Urinary bladder (tissue), 4 donors: ENCODE results near the gene TOGARAM2. TPM values are rescaled to one million over a fixed set of nuclear protein-coding genes. Genes with fewer than 3 reads are reported as not detected.
A peak's percentile ranks its signal among the peaks of the same experiment; 100 is the strongest.

ENCODE experiments used
- DNase-seq: peaks from one replicate; pipeline ENCODE4 v3.0.0-alpha.2; 2015; ENCODE audit errors: extremely low spot score
- H3K27ac ChIP-seq: one replicate; pipeline ENCODE4 v1.5.1; 2013; ENCODE audit warnings: low read depth, mild to moderate bottlenecking, moderate library complexity
- H3K36me3 ChIP-seq: one replicate; pipeline ENCODE4 v1.6.1; 2013; ENCODE audit warnings: mild to moderate bottlenecking, moderate library complexity; ENCODE audit not compliant: insufficient read depth
- H3K4me1 ChIP-seq: one replicate; pipeline ENCODE4 v1.6.1; 2013; ENCODE audit warnings: mild to moderate bottlenecking, moderate library complexity; ENCODE audit not compliant: insufficient read depth
- H3K4me3 ChIP-seq: one replicate; pipeline ENCODE4 v1.5.1; 2013; ENCODE audit warnings: low read depth, low read length
- WGBS: extraction: QIAGEN DNeasy Blood & Tissue Kit; methylation state at CpG from one replicate; pipeline ENCODE4 v1.1.7; 2013; 5-methylcytosine and 5-hydroxymethylcytosine counted together
- polyA plus RNA-seq: library from polyadenylated mRNA; stranded (reverse); fragments of 200-250 nt; gene quantifications from one replicate; pipeline ENCODE4 v1.2.3, GENCODE V29; 2013
- total RNA-seq: library from RNA; depleted of rRNA; stranded (reverse); fragments of >200 nt; gene quantifications from one replicate; pipeline ENCODE4 v1.2.3, GENCODE V29; 2014
- donor health status: healthy with polysubstance abuse.
- donor health status: healthy.

Gene TOGARAM2
- 0.48 TPM for total RNA-seq
- polyA plus RNA-seq: 1.6 TPM

DNA sequence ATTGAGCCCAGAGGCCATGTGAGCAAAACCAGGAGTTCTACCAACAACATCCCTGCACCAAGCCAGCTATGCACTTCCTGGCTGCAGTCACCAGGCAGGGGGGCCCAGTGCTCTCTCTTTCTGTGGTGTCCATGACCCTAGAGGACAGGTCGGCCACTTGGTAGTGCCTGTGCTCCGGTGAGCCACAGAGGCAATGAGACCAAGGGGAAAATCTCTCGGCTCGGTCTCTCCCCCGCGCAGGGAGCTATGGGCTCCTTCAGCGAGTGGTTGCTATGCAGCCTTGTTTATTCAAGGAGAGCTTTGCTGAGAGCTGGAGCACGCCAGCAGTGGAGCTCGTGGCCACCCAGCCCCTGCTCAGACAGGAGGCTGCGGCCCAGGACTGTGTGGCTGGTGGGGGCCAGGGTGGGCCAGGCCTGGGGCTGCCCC is at the start of gene TOGARAM2:
TSS of gene TOGARAM2 (plus strand) at position 283 of the 426 bp plus-strand sequence. CDS start 13,537 bp downstream, outside the sequence.
- 13% methylated on average over 10 of the region's 10 CpGs for WGBS
- Histone ChIP-seq H3K36me3 (no peaks in the 10 kb centered on the region), H3K4me1 (no peaks in the 10 kb centered on the region), H3K27ac (no peak within 1 kb of the TSS), H3K4me3 (no peak within 1 kb of the TSS)
- peak; percentile 37 for DNase-seq

DNA sequence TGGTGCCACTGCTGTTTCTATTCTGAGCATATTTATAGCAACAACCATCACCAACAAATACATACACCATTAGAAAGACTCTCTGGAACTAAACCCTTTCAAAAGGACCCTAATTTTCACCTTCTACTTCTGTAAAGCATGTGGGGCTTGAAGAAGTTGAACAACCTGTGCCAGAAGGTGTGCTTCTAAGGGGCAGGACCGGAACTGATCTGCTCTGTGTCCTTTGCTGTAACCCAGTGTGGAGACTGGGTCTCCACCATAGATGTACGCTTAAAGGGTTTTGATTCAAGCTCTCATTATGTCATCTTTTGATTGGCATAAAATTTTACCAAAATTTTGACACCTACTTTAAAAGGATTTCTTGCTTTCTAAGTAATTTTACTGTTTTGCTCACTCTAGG is 46.3 kb upstream of the TOGARAM2 start:
- no peak for DNase-seq
- 93% methylated on average over 2 of the region's 2 CpGs for WGBS
- Histone ChIP-seq H3K4me1 (no peaks in the 10 kb centered on the region), H3K4me3 (no peak overlapping the region), H3K27ac (no peak overlapping the region), H3K36me3 (peaks cover 2% of the 10 kb centered on the region)

DNA sequence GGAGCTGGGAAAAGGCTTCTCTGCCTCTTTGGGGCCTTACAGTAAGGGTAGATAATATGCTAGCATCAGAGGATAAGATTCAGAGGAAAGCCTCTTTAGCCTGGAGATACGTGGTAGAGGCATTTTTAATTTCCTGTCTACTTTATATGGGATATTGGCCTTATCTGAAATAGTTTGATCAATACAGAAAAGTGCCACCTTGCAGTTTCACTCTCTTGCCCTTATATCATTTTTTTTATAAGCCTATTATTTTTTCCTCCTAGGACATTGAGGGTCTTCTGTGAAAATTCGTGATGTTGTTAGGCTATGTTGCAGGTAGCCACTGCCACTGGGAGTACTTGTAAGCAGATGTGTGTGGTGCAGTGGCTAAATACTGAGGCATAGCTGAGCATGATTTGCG is 40.1 kb upstream of the TOGARAM2 start:
- peaks cover 8% of the 10 kb centered on the region for H3K36me3 ChIP-seq

DNA sequence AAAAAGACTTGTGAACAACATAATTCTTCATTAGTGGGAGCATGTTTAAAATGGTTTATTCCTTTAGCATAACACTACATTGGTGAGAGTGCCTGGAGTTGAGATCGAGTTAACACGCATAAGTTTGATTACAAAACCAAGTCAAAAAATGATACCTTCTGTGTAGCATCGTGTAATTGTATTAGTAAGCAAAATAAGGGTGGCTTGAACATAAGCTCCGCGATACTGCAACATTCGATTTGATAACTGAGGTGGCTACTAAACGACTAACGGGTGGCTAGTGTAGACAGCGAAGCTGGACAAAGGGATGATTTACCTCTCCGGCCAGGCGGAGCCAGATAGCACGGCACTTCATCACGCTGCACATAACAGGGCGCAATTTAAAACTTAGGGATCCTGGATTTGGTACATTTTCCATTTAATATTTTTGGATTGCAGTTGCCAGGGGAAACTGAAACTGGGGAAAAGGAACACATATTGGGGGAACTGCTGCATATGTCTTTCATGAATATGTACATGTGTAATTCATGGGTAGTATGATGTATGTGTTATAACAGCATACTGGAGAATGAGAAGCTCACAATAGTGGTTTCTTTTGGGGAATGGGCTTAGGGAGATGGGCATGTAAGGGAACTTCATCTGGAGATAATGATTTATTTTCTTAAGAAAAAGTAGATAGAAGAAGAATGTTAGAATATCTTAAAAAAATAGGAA is 36.4 kb upstream of the TOGARAM2 start:
- DNase-seq: no peak
- Histone ChIP-seq H3K4me3 (no peak overlapping the region), H3K36me3 (peaks cover 8% of the 10 kb centered on the region), H3K27ac (no peak overlapping the region), H3K4me1 (no peaks in the 10 kb centered on the region)
- 93% methylated on average over 14 of the region's 14 CpGs for WGBS

More for the DNA sequence above, 40.1 kb upstream of the TOGARAM2 start:
- H3K27ac ChIP-seq: no peak overlapping the region
- no peak overlapping the region for H3K4me3 ChIP-seq
- no peak for DNase-seq
- WGBS: 90% methylated on average over 3 of the region's 3 CpGs
- H3K4me1 ChIP-seq: no peaks in the 10 kb centered on the region

DNA sequence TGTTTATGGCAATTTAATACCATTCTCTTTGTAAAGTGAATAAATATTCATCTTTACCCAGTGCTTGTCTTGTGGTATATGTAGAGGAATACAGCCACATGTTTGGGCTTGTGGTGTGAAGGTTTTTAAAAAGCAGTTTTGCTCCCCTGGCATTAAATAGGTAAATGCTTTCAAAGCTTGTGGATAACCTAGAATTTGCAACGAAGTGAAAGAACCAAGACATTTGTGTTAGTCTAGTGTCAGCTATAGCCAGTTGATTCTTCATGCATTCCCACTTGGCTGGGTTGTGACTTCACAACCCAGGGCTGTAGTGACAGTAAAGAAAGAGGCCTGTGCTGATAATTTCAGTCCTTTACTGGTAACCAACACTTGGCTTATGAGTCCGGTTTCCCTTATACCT is 32.9 kb upstream of the TOGARAM2 start:
- 89% methylated on average over 2 of the region's 2 CpGs for WGBS
- Histone ChIP-seq H3K4me1 (no peaks in the 10 kb centered on the region), H3K36me3 (peaks cover 2% of the 10 kb centered on the region), H3K27ac (no peak overlapping the region), H3K4me3 (no peak overlapping the region)
- no peak for DNase-seq

DNA sequence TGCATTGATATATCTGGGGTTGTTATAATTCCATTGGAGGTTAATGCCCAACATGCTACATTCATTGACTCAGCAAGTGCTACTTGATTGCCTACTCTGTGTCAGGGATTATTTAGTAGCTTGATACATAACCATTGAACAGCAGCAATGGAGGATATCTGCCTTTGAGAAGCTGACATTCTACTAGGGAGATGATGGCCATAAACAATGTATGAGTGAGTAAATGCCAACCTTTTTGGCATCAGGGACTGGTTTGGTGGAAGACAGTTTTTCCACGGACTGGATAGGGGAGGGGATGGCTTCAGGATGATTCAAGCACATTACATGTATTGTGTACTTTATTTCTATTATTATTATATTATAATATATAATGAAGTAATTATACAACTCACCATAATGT is 31.9 kb upstream of the TOGARAM2 start:
- no peak overlapping the region for H3K4me3 ChIP-seq
- peaks cover 2% of the 10 kb centered on the region for H3K36me3 ChIP-seq
- no peak overlapping the region for H3K27ac ChIP-seq
- DNase-seq: no peak
- 94% methylated on average over 1 of the region's 1 CpG for WGBS
- H3K4me1 ChIP-seq: no peaks in the 10 kb centered on the region

DNA sequence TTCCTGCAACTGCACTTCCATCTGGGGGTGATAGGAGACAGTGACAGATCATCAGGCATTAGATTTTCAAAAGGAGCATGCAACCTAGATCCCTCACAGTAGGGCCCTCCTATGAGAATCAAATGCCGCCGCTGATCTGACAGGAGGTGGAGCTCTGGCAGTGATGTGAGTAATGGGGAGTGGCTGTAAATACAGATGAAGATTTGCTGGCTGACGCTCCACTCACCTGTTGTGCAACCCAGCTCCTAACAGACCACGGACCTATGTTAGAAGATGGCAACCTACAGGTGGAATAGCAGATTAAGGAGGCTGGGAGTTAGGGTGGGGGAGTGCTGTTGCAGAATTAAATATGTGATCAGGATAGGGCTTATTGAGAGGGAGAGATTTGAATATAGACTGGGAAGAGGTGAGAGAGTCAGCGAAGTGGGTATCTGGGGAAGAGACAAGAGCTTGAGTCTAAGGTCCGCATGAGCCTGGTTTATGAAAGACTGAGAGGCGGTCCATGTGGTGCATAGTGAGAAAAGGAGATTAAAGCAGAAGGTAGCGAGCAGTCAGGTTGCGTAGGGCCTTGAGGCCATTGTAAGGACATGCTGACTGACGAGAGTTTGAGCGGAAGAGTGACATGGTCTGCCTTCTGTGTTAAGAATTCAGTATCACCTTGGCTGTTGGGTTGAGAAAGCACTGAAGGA is 31.3 kb upstream of the TOGARAM2 start:
- DNase-seq: no peak
- H3K27ac ChIP-seq: no peak overlapping the region
- WGBS: 89% methylated on average over 11 of the region's 11 CpGs
- no peaks in the 10 kb centered on the region for H3K4me1 ChIP-seq
- no peak overlapping the region for H3K4me3 ChIP-seq
- H3K36me3 ChIP-seq: peaks cover 2% of the 10 kb centered on the region

DNA sequence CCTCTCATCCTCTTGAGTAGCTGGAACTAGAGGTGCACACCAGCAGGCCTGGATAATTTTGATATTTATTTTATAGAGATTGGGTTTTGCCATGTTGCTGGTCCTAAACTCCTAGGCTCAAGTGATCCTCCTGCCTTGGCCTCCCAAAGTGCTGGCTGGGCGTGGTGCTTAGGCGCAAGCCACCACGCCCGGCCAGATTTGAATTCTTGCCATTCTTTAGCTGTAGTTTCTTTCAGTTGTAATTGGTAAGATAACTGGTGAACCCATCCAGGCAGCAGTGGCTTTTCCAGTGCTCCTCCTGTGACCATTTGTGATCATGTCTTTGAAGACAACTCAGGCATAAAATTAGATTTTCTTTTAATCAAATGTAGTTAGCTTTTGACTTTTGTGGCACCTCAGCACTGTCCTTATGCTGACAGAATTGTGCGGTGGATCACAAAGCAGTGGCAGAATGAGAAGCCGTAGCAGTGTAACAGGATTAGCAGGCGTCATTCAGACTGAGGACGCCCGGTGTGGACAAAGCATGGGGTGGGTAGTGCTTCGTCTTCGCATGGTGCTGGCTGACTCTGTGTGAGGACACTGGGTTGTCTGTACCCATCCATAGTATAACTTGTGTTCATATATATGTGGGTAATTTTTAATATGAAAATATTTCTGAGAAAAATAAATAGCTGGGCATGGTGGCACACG is 30.0 kb upstream of the TOGARAM2 start:
- no peak for DNase-seq
- H3K4me3 ChIP-seq: no peak overlapping the region
- H3K36me3 ChIP-seq: no peaks in the 10 kb centered on the region
- H3K27ac ChIP-seq: no peak overlapping the region
- WGBS: 96% methylated on average over 12 of the region's 12 CpGs
- no peaks in the 10 kb centered on the region for H3K4me1 ChIP-seq

DNA sequence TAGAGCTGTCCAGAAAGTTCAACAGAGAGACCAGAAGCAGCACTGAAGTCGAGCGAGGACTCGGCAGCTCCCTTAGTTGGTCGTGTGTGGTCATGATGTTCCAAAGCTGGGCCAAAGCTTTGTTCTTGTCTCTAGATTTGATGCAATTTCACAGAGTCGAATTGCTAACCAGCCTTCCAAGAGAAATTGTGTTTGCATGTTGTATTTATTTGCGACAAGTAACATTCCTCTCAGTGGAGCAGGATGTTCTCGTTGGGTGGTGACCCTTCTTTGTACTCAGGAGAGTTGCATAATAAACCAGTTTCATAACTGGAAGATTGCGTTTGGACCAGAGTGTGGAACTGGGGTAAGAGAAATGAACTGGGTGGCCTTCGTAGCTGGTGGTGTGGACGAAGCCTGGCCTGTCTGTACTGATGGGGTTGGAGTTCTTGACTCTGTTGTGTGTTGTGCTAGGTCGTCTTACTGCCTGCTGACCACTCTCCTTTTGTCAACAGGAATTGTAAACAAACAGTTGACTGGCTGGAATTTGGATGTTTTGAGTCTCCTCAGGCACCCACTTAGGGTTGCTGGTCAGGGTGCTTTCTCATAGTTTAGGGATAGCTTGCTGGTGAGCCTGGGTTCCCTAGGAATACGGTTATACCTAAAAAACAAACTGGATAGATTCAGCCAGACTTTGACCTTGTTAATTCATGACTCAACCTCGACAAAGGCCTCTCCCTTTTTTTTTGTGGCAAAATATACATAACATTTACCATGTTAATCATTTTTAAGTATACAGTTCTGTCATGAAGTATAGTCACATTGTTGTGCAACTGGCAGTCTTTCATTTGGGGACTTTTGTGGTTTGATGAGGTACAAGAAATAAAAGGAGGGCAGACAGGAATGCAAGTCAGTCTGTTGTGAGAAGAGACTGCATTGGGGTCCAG is 28.9 kb upstream of the TOGARAM2 start:
- no peak overlapping the region for H3K27ac ChIP-seq
- no peak for DNase-seq
- H3K4me3 ChIP-seq: no peak overlapping the region
- no peaks in the 10 kb centered on the region for H3K36me3 ChIP-seq
- H3K4me1 ChIP-seq: no peaks in the 10 kb centered on the region
- 75% methylated on average over 13 of the region's 13 CpGs for WGBS

DNA sequence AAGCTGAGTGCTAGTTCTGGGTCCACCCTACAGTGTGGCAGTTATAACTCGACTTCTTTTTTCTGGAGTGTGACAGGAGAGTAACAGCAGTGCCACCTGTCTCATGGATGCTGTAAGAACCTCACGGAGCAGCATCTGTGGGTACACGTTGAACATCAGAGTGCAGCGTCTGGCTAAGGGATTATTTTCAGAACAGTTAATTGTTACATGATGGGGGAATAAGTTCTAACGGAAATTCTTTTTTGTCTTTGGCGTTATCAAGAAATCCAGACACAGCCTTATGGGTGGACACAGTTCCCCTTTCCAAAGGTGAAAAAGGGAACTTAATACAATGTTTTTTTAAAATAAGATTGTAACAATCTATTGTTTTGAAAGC is 28.3 kb upstream of the TOGARAM2 start:
- WGBS: 49% methylated on average over 6 of the region's 6 CpGs
- no peak overlapping the region for H3K27ac ChIP-seq
- DNase-seq: no peak
- H3K36me3 ChIP-seq: no peaks in the 10 kb centered on the region
- no peaks in the 10 kb centered on the region for H3K4me1 ChIP-seq
- H3K4me3 ChIP-seq: no peak overlapping the region

DNA sequence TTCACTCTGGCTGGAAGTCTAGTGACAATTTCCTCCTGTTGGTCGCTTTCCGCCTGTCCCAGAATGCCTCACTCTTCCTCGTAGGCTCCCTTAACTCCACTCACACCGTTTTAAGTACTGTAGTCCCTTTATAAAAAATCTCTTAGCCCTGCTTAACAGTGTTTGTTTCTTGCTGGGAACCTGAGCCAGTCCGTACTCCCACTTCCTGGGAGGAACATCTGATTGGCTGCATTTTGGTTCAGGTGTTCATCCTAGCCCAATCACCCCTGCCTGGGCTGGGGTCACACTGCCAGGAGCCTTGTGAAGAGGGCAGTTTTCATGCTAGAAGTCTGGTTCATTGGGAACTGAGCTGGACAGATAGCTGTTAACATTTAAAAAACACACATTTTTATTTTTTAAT is 25.6 kb upstream of the TOGARAM2 start:
- no peaks in the 10 kb centered on the region for H3K36me3 ChIP-seq
- 46% methylated on average over 5 of the region's 5 CpGs for WGBS
- H3K27ac ChIP-seq: no peak overlapping the region
- no peak overlapping the region for H3K4me3 ChIP-seq
- DNase-seq: no peak
- no peaks in the 10 kb centered on the region for H3K4me1 ChIP-seq

DNA sequence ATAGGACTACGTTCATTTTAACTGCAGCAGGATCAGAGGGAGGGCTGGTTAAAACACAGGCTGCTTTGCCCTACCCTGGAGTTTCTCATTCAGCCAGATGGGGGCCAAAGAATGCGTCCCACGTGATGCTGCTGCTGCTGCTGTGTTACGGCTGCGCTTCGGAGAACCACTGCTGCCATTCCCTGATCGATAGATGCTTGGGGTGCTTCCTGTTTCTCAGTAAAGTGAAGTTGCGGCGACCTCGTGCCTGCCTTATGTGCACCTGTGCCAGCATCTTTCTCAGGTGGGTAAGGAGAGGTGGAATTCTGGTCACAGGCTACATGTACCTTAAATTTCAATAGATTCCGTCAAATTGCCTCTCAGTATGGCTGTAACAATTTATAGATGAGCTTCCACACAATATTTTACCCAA is 24.7 kb upstream of the TOGARAM2 start:
- no peak for DNase-seq
- 26% methylated on average over 11 of the region's 11 CpGs for WGBS
- no peak overlapping the region for H3K4me3 ChIP-seq
- no peaks in the 10 kb centered on the region for H3K4me1 ChIP-seq
- no peaks in the 10 kb centered on the region for H3K36me3 ChIP-seq
- no peak overlapping the region for H3K27ac ChIP-seq

DNA sequence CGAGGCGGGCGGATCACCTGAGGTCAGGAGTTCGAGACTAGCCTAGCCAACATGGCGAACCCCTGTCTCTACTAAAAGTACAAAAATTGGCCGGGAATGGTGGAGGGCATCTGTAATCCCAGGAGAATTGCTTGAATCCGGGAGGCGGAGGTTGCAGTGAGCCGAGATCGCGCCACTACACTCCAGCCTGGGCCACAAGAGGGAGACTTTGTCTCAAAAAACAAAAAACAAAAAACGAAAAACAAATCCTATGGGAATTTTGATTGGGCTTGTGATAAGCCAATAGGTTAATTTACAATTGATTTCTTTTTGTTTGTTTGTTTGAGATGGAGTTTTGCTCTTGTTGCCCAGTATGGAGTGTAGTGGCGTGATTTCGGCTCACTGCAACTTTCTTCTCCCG is 24.2 kb upstream of the TOGARAM2 start:
- DNase-seq: no peak
- no peaks in the 10 kb centered on the region for H3K36me3 ChIP-seq
- 76% methylated on average over 15 of the region's 15 CpGs for WGBS
- H3K4me3 ChIP-seq: no peak overlapping the region
- H3K27ac ChIP-seq: no peak overlapping the region
- H3K4me1 ChIP-seq: no peaks in the 10 kb centered on the region
